Retinal pigment epithelial cell (primary cell): ENCODE data around the gene EMILIN2.

Experiments
- DNase-seq: peaks from one replicate; pipeline ENCODE4 v3.0.0-alpha.2; 2010; ENCODE audit warnings: low read depth
- H3K4me3 ChIP-seq: 2 replicates; pipeline ENCODE4 v1.5.1; 2011; ENCODE audit warnings: mild to moderate bottlenecking, low read length, control low read depth, moderate library complexity
- TF ChIP-seq, protein P1 (sequence below): conservative IDR thresholded peaks from 2 replicates; pipeline ENCODE4 v1.5.1; 2011; ENCODE audit warnings: low read depth, low read length, control low read depth, inconsistent platforms

The EMILIN2 gene

DNA sequence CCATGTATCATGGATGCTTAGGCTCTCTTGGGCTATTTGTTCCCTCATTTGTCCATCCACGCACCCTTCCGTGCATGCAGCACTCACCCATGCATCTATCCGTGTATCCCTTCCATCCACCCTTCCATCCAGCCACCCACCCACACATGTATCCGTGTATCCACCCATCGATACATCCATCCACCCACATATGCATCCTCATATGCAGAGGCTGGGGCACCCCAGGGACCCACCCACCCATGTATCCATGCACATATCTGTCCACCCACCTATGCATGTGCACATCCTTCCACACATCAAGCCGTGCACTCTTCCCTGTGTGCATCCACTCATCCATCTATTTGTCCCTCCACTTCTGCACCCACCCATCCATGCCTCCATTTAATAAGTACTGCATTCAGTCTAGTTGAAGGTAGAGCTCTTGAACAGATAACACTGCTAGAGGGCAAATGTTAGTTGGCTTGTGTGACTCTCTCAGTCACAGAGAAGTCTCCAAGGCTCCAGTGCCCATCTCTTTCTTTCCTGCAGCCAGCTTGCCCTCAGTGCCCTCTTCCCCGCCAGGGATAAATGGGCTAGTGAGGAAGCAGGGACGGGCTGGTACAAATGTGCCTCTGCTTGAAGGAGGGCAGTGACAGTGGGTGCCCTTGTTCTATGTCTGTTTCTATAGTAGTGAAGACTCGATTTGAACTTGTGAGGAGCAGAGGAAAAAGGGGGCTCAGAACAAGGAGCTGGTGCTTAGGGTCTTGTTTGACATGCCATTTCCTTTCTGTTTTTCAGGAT is 61.5 kb downstream of the EMILIN2 start:
- no peak overlapping the region for H3K4me3 ChIP-seq
- no peak for DNase-seq
- TF ChIP-seq, protein P1, sequence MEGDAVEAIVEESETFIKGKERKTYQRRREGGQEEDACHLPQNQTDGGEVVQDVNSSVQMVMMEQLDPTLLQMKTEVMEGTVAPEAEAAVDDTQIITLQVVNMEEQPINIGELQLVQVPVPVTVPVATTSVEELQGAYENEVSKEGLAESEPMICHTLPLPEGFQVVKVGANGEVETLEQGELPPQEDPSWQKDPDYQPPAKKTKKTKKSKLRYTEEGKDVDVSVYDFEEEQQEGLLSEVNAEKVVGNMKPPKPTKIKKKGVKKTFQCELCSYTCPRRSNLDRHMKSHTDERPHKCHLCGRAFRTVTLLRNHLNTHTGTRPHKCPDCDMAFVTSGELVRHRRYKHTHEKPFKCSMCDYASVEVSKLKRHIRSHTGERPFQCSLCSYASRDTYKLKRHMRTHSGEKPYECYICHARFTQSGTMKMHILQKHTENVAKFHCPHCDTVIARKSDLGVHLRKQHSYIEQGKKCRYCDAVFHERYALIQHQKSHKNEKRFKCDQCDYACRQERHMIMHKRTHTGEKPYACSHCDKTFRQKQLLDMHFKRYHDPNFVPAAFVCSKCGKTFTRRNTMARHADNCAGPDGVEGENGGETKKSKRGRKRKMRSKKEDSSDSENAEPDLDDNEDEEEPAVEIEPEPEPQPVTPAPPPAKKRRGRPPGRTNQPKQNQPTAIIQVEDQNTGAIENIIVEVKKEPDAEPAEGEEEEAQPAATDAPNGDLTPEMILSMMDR: no peak

DNA sequence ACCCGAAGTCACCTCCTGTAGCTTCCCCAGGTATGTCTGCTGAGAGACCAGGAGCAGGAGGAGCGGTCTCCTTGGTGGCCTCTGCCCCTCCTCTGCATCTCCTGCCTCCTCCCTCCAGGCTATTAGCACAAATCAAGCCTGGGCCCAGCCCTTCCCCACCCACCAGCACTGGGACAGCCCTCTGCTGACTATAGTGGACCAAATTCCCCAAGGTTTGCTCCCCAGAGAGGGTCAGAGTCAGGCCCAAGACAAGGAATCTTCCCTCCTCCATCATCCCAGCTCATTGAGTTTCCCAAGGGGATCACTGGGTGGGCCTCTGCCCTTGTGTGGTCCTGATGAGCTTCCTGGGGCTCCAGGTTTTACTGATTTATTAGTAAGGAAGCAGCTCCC is 62.1 kb downstream of the EMILIN2 start:
- no peak overlapping the region for H3K4me3 ChIP-seq
- no peak for DNase-seq
- TF ChIP-seq, protein P1: no peak

DNA sequence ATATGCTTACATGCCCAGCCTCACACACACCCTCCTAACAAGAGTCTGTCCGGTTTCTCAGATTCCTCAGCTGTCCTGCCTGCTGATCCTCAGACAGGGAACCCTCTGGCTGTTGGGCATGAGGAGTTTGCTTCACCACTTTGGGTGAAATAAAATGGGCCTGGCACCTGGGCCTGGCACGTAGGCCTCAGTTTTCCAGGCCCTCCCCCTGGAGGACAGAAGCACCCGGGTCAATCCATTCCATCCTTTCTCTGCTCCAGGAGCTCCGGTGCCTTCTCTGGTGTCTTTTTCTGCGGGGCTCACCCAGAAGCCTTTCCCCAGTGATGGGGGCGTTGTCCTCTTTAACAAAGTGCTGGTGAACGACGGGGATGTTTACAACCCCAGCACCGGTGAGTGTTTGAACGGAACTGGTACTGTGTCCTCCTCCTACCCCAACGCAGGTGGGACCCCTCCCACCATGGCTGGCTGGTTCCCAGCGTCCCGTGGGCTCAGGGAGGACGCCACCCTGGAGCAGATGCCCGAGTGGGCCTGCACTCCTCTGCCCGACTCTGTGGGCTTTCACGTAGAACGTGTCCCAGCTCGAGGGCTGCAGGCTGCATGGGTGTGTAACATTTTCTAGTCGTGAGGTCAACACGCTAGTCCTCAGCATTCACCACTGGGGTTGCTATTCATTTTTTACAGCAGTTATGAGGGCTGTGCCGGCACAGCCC is 62.8 kb downstream of the EMILIN2 start:
- H3K4me3 ChIP-seq: no peak overlapping the region
- DNase-seq: no peak
- TF ChIP-seq, protein P1: no peak

DNA sequence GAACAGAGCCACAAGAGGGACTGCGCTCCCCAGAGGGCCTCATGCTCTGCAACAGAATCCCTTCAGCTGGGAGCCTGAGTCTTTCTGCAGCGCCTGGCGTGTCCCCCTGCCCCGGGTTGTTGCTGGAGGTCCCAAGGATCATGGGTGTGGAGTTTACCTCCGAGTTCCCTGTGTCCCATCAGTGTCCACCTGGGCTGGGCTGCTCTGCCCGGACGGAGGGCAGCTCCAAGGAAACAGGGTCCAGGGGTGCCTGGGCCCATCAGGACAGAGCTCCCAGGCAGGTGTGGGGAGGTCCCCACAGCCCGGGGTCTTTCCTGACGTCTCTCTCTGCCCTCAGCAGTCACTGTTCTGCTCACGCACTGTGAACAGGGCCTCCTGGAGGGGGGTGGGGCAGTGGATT is 63.5 kb downstream of the EMILIN2 start:
- no peak for DNase-seq
- H3K4me3 ChIP-seq: no peak overlapping the region
- TF ChIP-seq, protein P1: no peak

DNA sequence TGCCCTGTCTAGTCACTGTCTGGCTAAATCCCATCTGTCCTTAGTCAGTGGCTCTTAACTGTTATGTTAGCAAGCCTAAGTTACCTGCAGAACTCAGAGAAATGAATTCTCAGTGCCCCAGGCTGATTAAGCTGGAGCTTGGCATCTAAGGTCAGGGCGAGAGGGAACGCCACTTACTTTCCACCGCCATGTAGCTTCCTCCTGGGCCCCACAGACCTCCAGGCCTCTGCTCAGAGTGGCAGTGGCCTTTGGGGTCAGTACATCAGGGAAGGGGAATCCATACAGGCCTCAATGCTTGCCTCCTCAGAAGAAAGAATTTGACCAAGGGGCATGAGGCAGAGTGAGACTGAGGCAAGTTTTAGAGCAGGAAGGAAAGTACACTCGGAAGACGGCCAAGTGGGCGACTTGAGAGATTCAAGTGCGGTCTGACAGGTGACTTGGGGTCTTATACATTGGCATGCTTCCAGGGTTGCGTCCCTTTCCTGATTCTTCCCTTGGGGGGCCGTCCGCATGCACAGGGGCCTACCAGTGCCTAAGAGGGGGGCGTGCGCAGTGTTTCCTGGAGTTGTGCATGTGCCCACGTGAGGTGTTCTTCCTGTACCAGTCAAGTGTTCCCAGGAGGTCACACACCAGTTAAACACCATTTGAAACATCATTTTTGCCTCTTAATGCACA is 64.1 kb downstream of the EMILIN2 start:
- TF ChIP-seq, protein P1: no peak
- DNase-seq: no peak
- no peak overlapping the region for H3K4me3 ChIP-seq

DNA sequence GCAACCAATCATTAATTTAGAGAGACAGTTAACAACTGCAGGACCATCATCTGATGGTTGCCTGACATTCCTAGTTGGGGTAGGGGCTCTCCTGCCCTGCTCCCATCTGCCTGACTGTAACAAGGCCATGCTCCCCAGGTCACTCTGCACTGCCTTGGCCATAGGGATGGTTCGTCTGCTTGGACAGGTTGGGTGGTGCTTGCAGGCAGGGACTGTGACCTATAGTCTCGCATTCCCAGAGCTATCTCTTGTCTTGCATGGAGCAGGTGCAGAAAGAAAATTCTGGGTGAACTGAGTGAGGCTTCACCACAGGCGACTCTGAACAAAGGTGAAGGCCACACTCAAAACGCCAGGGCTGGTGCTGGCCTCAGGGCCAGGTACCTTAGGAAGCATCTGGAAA is 64.7 kb downstream of the EMILIN2 start:
- H3K4me3 ChIP-seq: no peak overlapping the region
- TF ChIP-seq, protein P1: no peak
- no peak for DNase-seq
